ENCODE data around the gene OAS2. TPM values are rescaled to one million over a fixed set of nuclear protein-coding genes. Genes with fewer than 3 reads are reported as not detected.

The OAS2 gene
- total RNA-seq, 1 donor from 2014 or later, result 11.1 TPM

DNA sequence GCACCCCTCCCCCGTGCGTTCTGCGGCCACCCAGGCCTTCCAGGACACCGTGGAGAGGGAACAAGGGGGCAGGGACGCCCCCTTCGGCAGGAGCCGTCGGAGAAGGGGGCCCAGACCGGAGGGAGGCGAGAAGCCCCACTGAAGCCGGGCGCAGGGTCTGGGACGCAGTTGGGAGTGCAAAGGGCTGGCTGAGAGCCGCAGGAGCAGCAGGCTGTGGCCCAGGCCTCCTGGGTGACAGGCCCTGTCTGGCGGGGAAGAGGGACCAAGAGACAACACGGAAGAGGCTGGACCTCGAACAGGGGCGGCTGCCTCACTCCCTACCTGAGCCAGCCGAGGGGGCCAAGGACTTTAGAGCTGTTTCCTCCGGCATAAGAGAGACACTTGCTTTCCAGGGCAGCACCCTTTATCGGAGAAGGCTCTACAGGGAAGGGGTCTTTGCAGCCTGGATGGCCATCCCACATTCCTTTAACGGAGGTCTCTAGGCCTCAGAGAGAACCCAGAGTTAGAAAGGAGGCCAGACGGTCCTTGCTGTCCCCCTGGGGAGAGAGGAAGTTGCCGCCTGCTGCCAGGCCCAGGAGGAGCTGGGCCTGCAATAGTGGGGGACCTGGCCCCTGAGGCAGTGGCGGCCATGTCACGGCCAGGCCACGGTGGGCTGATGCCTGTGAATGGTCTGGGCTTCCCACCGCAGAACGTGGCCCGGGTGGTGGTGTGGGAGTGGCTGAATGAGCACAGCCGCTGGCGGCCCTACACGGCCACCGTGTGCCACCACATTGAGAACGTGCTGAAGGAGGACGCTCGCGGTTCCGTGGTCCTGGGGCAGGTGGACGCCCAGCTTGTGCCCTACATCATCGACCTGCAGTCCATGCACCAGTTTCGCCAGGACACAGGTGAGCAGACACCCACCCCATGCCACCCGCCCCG lies 79.5 kb downstream of the OAS2 start:
- DNase-seq (ENCODE audit: low read depth, low spot score), result no peak

GRCh38 chr12:113058553-113058952 lies 80.2 kb downstream of the OAS2 start:
- no peak for DNase-seq (ENCODE audit: low read depth, low spot score)

DNA sequence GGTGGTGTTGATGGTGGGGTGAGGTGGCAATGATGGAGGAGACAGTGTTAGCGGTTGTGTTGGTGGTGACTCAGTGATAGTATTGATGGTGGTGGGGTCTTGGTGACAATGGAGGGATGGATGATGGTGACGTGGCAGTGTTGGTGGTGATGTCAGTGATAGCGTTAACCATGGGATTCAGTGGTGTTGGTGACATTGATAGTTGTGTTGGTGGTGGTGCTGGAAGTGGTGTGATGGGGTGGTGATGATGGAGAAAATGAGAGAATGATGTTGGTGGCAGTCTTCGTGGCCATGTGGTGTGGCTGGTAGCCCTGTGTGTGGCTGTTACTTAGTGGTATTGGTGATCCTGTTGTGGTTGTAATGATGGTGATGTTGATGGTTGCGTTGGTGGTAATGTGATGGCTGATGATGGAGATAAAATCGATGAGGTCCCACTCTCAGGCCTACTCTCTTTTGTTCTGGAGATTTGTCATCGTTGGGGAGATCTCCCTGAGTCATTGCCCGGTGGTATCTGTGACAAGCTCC lies 80.8 kb downstream of the OAS2 start:
- no peak for DNase-seq (ENCODE audit: low read depth, low spot score)

GRCh38 chr12:113060336-113060960 lies 82.1 kb downstream of the OAS2 start:
- no peak for DNase-seq (ENCODE audit: low read depth, low spot score)

DNA sequence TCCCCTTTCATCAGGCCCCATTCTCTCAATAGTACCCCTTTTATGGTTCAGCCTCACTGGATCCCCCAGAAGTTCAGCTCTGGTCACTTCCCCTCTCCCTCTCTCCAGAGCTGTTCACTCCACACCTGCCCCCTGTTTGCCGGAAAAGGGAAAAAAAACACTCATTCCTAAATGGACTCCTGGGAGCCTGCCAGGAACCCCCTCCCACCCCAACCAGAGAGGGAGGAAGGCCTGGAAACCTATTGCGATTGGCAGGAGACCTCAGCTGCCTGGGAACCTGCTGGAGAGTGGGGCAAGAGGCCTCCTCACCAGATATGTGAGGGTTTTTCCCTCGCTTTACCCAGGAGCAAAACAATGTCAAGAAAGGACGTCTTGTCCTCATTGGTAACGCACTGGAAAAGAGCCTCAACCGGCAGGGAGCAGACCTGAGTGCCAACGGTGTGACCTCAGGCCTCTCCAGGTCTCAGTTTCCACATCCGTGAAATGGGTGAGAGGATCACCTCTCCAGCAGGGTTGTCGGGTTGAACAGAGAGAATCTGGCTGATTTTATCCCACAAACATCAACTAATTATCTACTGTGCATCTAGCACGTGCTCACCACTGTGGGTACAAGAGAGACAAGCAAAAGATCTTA lies 82.9 kb downstream of the OAS2 start:
- DNase-seq (ENCODE audit: low read depth, low spot score), result no peak

Other genes starting within 250 kb of the OAS2 start
- not detected in 2 replicates for gene RPH3A, start 186.8 kb upstream of the OAS2 start, total RNA-seq
- gene OAS1, start 71.6 kb upstream of the OAS2 start, total RNA-seq, result 8.1 and 14.2 TPM in 2 replicates
- 8.4 and 31.0 TPM in 2 replicates for gene OAS3, start 40.0 kb upstream of the OAS2 start, total RNA-seq
- gene DTX1, start 78.2 kb downstream of the OAS2 start, total RNA-seq, result not detected in 2 replicates
- not detected in 2 replicates for gene RASAL1, start 157.2 kb downstream of the OAS2 start, total RNA-seq
- gene CFAP73, start 171.2 kb downstream of the OAS2 start, total RNA-seq, result not detected in 2 replicates
- gene DDX54, start 207.0 kb downstream of the OAS2 start, total RNA-seq, result 47.5 and 49.1 TPM in 2 replicates
- gene RITA1, start 207.2 kb downstream of the OAS2 start, total RNA-seq, result 22.3 and 26.1 TPM in 2 replicates
- 8.2 and 10.8 TPM in 2 replicates for gene TPCN1, start 242.9 kb downstream of the OAS2 start, total RNA-seq